Glomerular endothelial cell (primary cell): Measurements from ENCODE around the gene TMEM236. TPM values are rescaled to one million over a fixed set of nuclear protein-coding genes. Genes with fewer than 3 reads are reported as not detected.
A peak's percentile ranks its signal among the peaks of the same experiment; 100 is the strongest.

Experiments
- DNase-seq: peaks from one replicate; pipeline ENCODE4 v3.0.0-alpha.2; 2011; ENCODE audit warnings: low read depth, low spot score; ENCODE audit errors: extremely low read depth
- total RNA-seq: library from RNA; depleted of rRNA; stranded (reverse); fragments of >200 nt; gene quantifications from 2 replicates; pipeline ENCODE4 v1.2.3, GENCODE V29; 2015

Gene TMEM236
- total RNA-seq, 1 donor from 2014 or later = 0.18 TPM

- DNase-seq = no peak
Measured at GRCh38 chr10:17785276-17785930, 33.4 kb downstream of the TMEM236 start.

GRCh38 chr10:17787087-17787961, 35.3 kb downstream of the TMEM236 start:
- peak; percentile 83 for DNase-seq

- no peak for DNase-seq
Measured at GRCh38 chr10:17788646-17789045, 36.6 kb downstream of the TMEM236 start.

- DNase-seq = no peak
Measured at GRCh38 chr10:17789396-17789795, 37.4 kb downstream of the TMEM236 start.

GRCh38 chr10:17790651-17791050, 38.6 kb downstream of the TMEM236 start:
- DNase-seq = no peak

- DNase-seq = no peak
Measured at GRCh38 chr10:17792991-17793390, 41.0 kb downstream of the TMEM236 start.

GRCh38 chr10:17793823-17794644, 42.0 kb downstream of the TMEM236 start:
- no peak for DNase-seq

- DNase-seq = no peak
Measured at GRCh38 chr10:17795083-17795482, 43.1 kb downstream of the TMEM236 start.

GRCh38 chr10:17795813-17796594, 44.0 kb downstream of the TMEM236 start:
- no peak for DNase-seq

- DNase-seq = no peak
Measured at GRCh38 chr10:17801507-17801906, 49.5 kb downstream of the TMEM236 start.

GRCh38 chr10:17802350-17802749, 50.3 kb downstream of the TMEM236 start:
- no peak for DNase-seq

- DNase-seq = no peak
Measured at GRCh38 chr10:17802976-17803375, 51.0 kb downstream of the TMEM236 start.

GRCh38 chr10:17805330-17805729, 53.3 kb downstream of the TMEM236 start:
- no peak for DNase-seq

GRCh38 chr10:17805921-17806577, 54.0 kb downstream of the TMEM236 start:
- DNase-seq = no peak

GRCh38 chr10:17808971-17809841, 57.2 kb downstream of the TMEM236 start, which contains the start of gene MRC1:
Gene MRC1 (plus strand): TSS chr10:17809348. CDS start chr10:17809466, 118 bp downstream.
- DNase-seq = no peak

- no peak for DNase-seq
Measured at GRCh38 chr10:17811146-17811865, 59.3 kb downstream of the TMEM236 start.

GRCh38 chr10:17814973-17815372, 63.0 kb downstream of the TMEM236 start:
- DNase-seq = no peak

GRCh38 chr10:17816199-17816598, 64.2 kb downstream of the TMEM236 start:
- DNase-seq = no peak
